ENCODE measurements around the gene IGF2R.
"Not testable (repeated sequence)": the region's sequence is repeated elsewhere in the genome, so short reads cannot be mapped to it uniquely, and the experiment has no call there.

Gene IGF2R

GRCh38 chr6:160078883-160079685 is 110.2 kb downstream of the IGF2R start:
- no peak for DNase-seq

- no peak for DNase-seq
Measured at GRCh38 chr6:160079686-160080043, 110.8 kb downstream of the IGF2R start.

GRCh38 chr6:160080097-160080496 is 111.2 kb downstream of the IGF2R start:
- no peak for DNase-seq

DNA sequence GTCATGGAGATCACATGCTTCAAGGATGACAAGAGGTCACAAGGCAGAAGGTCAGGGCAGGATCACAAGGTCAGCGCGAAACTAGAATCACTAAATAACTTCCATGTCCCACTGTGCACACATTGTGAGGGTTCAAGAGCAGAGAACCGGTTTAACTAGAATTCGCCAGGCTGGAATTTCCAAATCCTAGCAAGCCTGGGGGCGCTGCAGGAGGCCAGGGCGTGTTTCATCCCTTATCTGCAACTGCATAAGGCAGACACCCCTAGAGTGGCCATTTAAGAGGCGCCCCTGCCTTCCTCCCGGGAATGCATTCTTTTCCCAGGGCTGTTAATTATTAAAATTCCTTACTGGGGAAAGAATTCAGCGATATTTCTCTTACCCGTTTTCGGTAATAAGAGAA is 112.5 kb downstream of the IGF2R start:
- no peak for DNase-seq

DNA sequence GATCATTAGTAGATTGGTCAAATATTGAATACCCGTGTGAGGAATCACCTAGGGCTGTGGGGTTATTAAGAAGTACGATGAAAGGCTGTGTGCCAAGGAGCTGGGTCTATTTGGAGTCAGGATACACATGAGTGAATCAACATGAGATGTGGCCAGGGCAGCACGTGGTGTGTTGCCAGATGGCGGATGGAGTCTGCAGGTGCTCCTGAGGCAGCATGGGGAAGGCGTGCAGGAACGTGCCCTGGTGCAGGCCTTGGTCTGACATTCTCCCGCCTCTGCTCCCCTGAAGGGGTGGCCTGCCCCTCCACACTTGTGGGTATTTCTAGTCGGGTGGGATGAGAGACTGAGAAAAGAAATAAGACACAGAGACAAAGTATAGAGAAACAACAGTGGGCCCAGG is 113.7 kb downstream of the IGF2R start:
- no peak for DNase-seq

- no peak for DNase-seq
Measured at GRCh38 chr6:160084198-160084776, 115.4 kb downstream of the IGF2R start.

GRCh38 chr6:160085226-160085625 is 116.3 kb downstream of the IGF2R start:
- no peak for DNase-seq

DNA sequence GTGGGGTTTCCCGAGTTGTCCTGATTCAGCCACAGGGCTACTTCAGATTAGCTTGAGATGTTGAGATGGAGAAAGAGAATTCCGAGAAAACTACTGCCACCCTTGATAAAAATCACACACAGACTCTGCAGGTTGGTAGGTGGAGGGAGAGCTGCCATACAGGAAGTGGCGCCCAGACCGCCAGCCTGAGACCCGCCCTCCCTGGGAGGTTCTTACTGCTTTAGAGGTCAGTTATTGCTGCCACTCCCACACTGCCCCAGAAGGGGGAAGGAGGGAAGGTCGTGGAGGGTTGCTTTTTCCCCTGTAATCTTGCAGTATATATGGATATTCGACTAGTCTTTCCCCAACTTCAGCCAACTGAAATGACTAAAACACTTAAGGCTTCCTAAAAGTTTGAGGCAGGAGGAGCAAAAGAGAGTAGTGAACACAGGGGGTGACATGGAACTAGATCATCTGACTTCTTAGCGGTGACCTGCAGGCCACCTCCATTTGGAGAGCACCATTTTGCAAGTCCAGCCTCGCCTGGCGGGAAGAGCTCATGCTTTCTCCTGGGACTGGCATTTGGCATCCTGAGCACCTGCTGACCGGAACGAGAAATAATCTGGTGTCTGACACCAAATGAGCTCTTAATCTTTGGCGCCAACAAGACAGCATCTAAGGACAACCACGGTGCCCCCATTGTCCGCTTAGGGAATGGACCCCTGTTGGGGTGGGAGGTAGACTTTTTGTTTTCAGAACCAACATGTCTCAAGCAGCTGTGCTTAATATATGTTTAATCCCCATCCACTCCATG is 117.0 kb downstream of the IGF2R start:
- DNase-seq, result no peak

GRCh38 chr6:160086754-160087153 is 117.9 kb downstream of the IGF2R start:
- DNase-seq, result no peak

DNA sequence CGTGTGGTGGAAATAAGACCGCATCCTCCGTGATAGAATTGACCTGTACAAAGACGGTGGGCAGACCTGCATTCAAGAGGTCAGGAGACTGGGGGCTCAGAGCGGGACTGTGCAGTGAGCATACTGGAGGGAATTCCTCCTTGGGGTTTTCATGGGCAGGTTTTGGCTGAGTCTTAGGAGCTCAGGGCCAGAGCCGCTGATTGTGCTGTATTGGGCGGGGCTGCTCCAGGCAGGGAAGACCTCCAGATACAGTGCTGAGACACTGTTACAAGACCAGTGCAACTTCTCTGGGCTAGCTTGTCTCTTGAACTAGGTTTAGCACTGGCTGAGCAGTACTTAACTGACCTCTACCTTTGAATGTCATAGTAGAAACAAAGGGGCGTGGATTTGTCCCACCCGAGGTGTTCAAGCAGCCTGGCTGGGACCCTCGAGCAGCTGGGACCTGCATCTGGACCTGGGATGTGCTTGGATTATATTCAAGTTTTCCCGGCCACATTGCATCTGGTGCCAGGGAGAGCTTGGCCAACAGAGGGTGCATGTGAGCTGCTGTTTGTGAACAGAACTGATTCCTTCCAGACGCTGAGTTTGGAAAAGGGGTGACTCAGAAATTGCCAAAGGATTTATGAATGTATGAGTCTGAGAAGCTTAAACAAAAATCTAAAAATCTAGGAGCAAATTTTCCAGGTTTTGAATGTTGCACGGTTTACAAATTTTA is 119.3 kb downstream of the IGF2R start:
- peak; percentile 69 for DNase-seq

GRCh38 chr6:160088784-160089533 is 120.1 kb downstream of the IGF2R start:
- DNase-seq, result no peak

DNA sequence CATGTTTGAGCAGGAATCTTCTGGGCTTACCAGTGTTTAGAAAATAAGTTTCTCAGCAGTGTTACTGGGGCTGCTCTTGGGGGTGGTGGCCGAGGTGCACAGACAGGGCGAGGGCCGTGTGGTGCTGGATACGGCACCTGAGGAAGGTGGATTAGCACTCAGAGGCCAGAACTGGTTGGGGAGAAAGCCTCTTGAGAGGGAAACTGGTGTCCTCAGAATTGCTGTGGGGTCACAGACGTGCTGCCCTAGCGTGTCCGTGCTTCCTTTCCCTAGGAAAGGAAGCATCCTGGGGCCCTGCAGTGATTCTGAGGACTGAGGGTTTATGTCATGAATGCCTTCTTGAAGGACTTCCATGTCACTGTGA is 120.6 kb downstream of the IGF2R start:
- no peak for DNase-seq

GRCh38 chr6:160090442-160091239 is 121.8 kb downstream of the IGF2R start:
- not testable (repeated sequence) for DNase-seq

GRCh38 chr6:160092176-160092575 is 123.3 kb downstream of the IGF2R start:
- DNase-seq, result not testable (repeated sequence)

- DNase-seq, result no peak
Measured at GRCh38 chr6:160092602-160093001, 123.7 kb downstream of the IGF2R start.

DNA sequence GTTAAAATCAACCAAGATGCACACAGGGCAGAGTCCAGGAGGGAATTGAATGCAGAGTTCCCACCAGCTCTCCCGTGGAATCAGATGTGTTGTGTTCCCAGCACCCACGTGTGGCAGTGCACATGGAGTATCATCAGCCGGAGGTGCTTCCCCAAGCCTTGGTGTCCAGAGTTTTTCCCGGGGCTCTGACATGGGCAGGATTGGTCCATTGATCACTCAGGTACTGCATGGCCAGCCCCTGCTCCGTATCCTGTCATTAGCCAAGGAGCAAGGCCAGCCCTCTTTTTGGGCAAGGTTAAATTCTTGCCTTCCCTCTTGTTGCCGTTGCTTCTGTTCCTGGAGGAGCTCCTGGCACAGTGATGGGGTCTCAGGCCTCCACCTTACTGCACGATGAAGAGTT is 124.2 kb downstream of the IGF2R start:
- DNase-seq, result no peak

GRCh38 chr6:160093946-160094345 is 125.1 kb downstream of the IGF2R start:
- DNase-seq, result no peak

GRCh38 chr6:160095146-160095845 is 126.4 kb downstream of the IGF2R start:
- DNase-seq, result no peak

GRCh38 chr6:160101277-160102205 is 132.7 kb downstream of the IGF2R start:
- peak; percentile 45 for DNase-seq

GRCh38 chr6:160102399-160102798 is 133.5 kb downstream of the IGF2R start:
- no peak for DNase-seq

Data from islet precursor cell (in vitro differentiated cells).